ENCODE data around the gene CNOT6L. TPM values are rescaled to one million over a fixed set of nuclear protein-coding genes. Genes with fewer than 3 reads are reported as not detected.

CNOT6L gene
- total and polyA plus RNA-seq, 4 donors = 4.4 to 17.7 (median 10.5) TPM

DNA sequence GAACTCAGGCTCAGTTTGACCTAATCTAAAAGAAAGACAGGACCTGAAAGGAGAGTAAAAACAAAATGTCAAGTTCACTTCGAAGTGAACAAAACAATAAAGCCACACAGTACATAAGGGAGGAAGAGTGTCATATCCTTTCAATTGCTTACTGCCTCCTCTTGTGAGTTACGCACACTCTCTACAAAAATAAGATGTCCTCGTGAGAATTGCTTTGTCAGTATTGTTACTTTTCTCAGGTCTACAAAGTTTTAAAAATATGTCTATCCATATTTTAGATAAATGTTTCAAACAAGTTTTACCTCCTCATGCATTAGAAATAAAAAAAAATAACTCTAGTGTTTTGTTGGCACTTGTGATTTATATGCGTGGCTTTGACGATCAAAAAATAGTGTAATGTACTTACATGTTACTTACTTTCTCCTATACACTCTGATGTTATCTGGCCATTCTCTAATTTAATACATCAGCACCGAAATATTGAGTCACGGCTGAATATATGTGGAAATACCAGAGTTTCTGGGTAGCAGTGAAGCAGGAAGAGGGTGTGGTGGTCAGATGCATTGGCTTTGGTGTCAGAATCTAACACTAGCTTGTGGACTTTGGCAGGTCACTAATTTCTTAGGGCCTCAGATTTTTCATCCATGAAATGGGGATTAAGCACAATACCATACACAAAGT is 35.4 kb upstream of the CNOT6L start:
- H3K27ac ChIP-seq (ENCODE audit: low read depth in 1 of 2, low read length in 2 of 2) = peak overlapping the region; percentile 41 to 56
- H3K4me3 ChIP-seq (ENCODE audit: low read depth in 1 of 3, low read length in 3 of 3) = no peak overlapping the region
- WGBS = 68% methylated on average over 7 of the region's 7 CpGs
- TF ChIP-seq, protein P1, sequence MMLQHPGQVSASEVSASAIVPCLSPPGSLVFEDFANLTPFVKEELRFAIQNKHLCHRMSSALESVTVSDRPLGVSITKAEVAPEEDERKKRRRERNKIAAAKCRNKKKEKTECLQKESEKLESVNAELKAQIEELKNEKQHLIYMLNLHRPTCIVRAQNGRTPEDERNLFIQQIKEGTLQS (IDR thresholded peaks at IDR 0.05) = no peak
- no peak for TF ChIP-seq GABPA (IDR thresholded peaks at IDR 0.05 in 1 of 2, conservative IDR thresholded peaks at IDR 0.05 in 1 of 2)
- TF ChIP-seq RXRA (IDR thresholded peaks at IDR 0.05) = no peak
- TF ChIP-seq TAF1 (conservative IDR thresholded peaks at IDR 0.05) = no peak
- H3K27me3 ChIP-seq (ENCODE audit: control insufficient read depth in 4 of 4, insufficient read depth in 4 of 4, low read length in 3 of 4) = no peaks in the 10 kb centered on the region
- no peak for DNase-seq (ENCODE audit: low spot score)
- peak overlapping the region in 1 of 2 donors; percentile 27 for H3K9ac ChIP-seq (ENCODE audit: low read depth in 1 of 2, low read length in 2 of 2)
- no peaks in the 10 kb centered on the region for H3K9me3 ChIP-seq (ENCODE audit: control insufficient read depth in 4 of 4, low read length in 3 of 4)
- peaks cover 0 to 1% (median 0%) of the 10 kb centered on the region in 4 donors for H3K4me1 ChIP-seq (ENCODE audit: control insufficient read depth in 4 of 4, insufficient read depth in 4 of 4, low read length in 3 of 4)
- no peaks in the 10 kb centered on the region for H3K36me3 ChIP-seq (ENCODE audit: control insufficient read depth in 4 of 4, insufficient read depth in 3 of 4, low read depth in 1 of 4, low read length in 3 of 4)

DNA sequence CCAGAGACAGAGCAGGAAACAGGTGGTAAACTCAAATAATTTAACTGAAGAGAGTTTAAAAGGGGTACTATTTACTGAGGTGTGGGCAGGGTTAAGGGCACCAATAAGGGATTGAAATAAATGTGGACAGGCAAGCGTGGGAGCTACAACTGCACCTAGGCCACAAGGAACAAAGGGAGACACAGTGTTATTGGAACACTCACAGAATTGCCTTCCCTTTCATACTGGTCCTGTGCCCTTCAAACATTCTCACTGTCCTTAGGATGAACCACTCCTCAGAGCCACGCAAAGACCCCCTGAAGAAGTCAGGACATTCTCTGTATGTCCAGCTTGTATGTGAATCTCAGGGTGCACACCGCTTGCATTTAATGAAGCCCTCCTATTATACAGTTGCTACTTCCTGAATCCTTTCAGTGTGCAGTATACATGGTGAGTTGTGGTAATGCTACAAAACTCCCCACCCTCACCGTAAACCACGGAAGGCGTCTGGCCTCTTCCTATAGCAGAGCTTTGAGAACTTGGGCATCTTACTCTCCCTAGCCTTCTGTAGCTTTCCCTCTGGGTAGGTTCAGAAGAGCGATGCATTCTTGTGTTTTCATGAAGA is 33.8 kb upstream of the CNOT6L start:
- TF ChIP-seq SP1 (IDR thresholded peaks at IDR 0.05) (no peak), HNF4G (IDR thresholded peaks at IDR 0.05) (no peak), RAD21 (IDR thresholded peaks at IDR 0.05) (no peak), RXRA (IDR thresholded peaks at IDR 0.05) (no peak), NR2F2 (IDR thresholded peaks at IDR 0.05) (no peak), GABPA (IDR thresholded peaks at IDR 0.05 in 1 of 2, conservative IDR thresholded peaks at IDR 0.05 in 1 of 2) (no peak), EGR1 (IDR thresholded peaks at IDR 0.05; ENCODE audit: low read depth in 2 of 2) (no peak)
- TF ChIP-seq, protein P2, sequence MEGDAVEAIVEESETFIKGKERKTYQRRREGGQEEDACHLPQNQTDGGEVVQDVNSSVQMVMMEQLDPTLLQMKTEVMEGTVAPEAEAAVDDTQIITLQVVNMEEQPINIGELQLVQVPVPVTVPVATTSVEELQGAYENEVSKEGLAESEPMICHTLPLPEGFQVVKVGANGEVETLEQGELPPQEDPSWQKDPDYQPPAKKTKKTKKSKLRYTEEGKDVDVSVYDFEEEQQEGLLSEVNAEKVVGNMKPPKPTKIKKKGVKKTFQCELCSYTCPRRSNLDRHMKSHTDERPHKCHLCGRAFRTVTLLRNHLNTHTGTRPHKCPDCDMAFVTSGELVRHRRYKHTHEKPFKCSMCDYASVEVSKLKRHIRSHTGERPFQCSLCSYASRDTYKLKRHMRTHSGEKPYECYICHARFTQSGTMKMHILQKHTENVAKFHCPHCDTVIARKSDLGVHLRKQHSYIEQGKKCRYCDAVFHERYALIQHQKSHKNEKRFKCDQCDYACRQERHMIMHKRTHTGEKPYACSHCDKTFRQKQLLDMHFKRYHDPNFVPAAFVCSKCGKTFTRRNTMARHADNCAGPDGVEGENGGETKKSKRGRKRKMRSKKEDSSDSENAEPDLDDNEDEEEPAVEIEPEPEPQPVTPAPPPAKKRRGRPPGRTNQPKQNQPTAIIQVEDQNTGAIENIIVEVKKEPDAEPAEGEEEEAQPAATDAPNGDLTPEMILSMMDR (IDR thresholded peaks at IDR 0.05; ENCODE audit: low read depth, low read length, missing input control) = no peak
- TF ChIP-seq, protein P3, sequence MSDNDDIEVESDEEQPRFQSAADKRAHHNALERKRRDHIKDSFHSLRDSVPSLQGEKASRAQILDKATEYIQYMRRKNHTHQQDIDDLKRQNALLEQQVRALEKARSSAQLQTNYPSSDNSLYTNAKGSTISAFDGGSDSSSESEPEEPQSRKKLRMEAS (IDR thresholded peaks at IDR 0.05) = no peak
- Histone ChIP-seq H3K27me3 (ENCODE audit: control insufficient read depth in 4 of 4, insufficient read depth in 4 of 4, low read length in 3 of 4) (no peaks in the 10 kb centered on the region), H3K9me3 (ENCODE audit: control insufficient read depth in 4 of 4, low read length in 3 of 4) (no peaks in the 10 kb centered on the region), H3K4me3 (ENCODE audit: low read depth in 1 of 3, low read length in 3 of 3) (no peak overlapping the region), H3K4me1 (ENCODE audit: control insufficient read depth in 4 of 4, insufficient read depth in 4 of 4, low read length in 3 of 4) (no peaks in the 10 kb centered on the region), H3K9ac (ENCODE audit: low read depth in 1 of 2, low read length in 2 of 2) (peak overlapping the region in 1 of 2 donors; percentile 43), H3K27ac (ENCODE audit: low read depth in 1 of 2, low read length in 2 of 2) (peak overlapping the region; percentile 19 to 59), H3K36me3 (ENCODE audit: control insufficient read depth in 4 of 4, insufficient read depth in 3 of 4, low read depth in 1 of 4, low read length in 3 of 4) (no peaks in the 10 kb centered on the region)
- no peak for DNase-seq (ENCODE audit: low spot score)
- WGBS = 62% methylated on average over 7 of the region's 7 CpGs

DNA sequence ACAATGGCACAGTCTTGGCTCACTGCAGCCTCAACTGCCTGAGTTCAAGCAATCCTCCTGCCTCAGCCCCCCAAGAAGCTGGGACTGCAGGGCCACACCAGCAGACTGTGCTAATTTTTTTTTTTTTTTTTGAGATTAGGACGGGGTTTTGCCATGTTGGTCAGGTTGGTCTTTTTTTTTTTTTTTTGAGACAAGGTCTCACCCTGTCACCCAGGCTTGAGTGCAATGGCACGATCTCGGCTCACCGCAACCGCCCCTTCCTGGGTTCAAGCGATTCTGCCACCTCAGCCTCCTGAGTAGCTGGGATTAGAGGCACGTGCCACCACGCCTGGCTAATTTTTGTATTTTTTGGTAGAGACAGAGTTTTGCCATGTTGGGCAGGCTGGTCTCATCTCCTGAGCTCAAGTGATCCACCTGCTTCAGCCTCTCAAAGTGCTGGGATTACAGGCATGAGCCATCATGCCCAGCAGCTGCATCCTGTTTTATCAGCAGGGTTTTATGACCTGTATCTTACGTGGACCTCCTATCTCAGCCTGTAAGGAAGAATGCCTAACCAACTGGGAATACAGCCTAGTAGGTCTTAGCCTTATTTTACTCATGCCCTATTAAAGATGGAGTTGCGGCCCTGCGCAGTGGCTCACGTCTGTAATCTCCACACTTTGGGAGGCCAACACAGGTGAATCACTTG is 30.3 kb upstream of the CNOT6L start:
- H3K27me3 ChIP-seq (ENCODE audit: control insufficient read depth in 4 of 4, insufficient read depth in 4 of 4, low read length in 3 of 4) = no peaks in the 10 kb centered on the region
- no peak for DNase-seq (ENCODE audit: low spot score)
- H3K4me3 ChIP-seq (ENCODE audit: low read depth in 1 of 3, low read length in 3 of 3) = no peak overlapping the region
- WGBS = 91% methylated on average over 12 of the region's 12 CpGs
- no peak overlapping the region for H3K27ac ChIP-seq (ENCODE audit: low read depth in 1 of 2, low read length in 2 of 2)
- H3K4me1 ChIP-seq (ENCODE audit: control insufficient read depth in 4 of 4, insufficient read depth in 4 of 4, low read length in 3 of 4) = no peaks in the 10 kb centered on the region
- H3K9me3 ChIP-seq (ENCODE audit: control insufficient read depth in 4 of 4, low read length in 3 of 4) = no peaks in the 10 kb centered on the region
- H3K9ac ChIP-seq (ENCODE audit: low read depth in 1 of 2, low read length in 2 of 2) = no peak overlapping the region
- no peaks in the 10 kb centered on the region for H3K36me3 ChIP-seq (ENCODE audit: control insufficient read depth in 4 of 4, insufficient read depth in 3 of 4, low read depth in 1 of 4, low read length in 3 of 4)
- TF ChIP-seq, protein P3 (IDR thresholded peaks at IDR 0.05) = no peak
- no peak for TF ChIP-seq HNF4G (IDR thresholded peaks at IDR 0.05)
- TF ChIP-seq FOXA2 (IDR thresholded peaks at IDR 0.05) = no peak
- TF ChIP-seq TAF1 (conservative IDR thresholded peaks at IDR 0.05) = no peak
- no peak for TF ChIP-seq HNF4A (conservative IDR thresholded peaks at IDR 0.05)
- TF ChIP-seq, protein P4, sequence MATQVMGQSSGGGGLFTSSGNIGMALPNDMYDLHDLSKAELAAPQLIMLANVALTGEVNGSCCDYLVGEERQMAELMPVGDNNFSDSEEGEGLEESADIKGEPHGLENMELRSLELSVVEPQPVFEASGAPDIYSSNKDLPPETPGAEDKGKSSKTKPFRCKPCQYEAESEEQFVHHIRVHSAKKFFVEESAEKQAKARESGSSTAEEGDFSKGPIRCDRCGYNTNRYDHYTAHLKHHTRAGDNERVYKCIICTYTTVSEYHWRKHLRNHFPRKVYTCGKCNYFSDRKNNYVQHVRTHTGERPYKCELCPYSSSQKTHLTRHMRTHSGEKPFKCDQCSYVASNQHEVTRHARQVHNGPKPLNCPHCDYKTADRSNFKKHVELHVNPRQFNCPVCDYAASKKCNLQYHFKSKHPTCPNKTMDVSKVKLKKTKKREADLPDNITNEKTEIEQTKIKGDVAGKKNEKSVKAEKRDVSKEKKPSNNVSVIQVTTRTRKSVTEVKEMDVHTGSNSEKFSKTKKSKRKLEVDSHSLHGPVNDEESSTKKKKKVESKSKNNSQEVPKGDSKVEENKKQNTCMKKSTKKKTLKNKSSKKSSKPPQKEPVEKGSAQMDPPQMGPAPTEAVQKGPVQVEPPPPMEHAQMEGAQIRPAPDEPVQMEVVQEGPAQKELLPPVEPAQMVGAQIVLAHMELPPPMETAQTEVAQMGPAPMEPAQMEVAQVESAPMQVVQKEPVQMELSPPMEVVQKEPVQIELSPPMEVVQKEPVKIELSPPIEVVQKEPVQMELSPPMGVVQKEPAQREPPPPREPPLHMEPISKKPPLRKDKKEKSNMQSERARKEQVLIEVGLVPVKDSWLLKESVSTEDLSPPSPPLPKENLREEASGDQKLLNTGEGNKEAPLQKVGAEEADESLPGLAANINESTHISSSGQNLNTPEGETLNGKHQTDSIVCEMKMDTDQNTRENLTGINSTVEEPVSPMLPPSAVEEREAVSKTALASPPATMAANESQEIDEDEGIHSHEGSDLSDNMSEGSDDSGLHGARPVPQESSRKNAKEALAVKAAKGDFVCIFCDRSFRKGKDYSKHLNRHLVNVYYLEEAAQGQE (IDR thresholded peaks at IDR 0.05) = no peak
- no peak for TF ChIP-seq NR2F2 (IDR thresholded peaks at IDR 0.05)
- no peak for TF ChIP-seq GABPA (IDR thresholded peaks at IDR 0.05 in 1 of 2, conservative IDR thresholded peaks at IDR 0.05 in 1 of 2)
- TF ChIP-seq RXRA (IDR thresholded peaks at IDR 0.05) = no peak
- no peak for TF ChIP-seq SP1 (IDR thresholded peaks at IDR 0.05)
- TF ChIP-seq, protein P2 (IDR thresholded peaks at IDR 0.05; ENCODE audit: low read depth, low read length, missing input control) = no peak
- no peak for TF ChIP-seq YY1 (IDR thresholded peaks at IDR 0.05)

All from liver (tissue), 9 donors.